K562 (cell line): Measurements from ENCODE around the gene AASS. TPM values are rescaled to one million over a fixed set of nuclear protein-coding genes. Genes with fewer than 3 reads are reported as not detected.

ENCODE experiments used
- E2F5 ChIP-seq: sonication (generic); formaldehyde crosslinking; IDR thresholded peaks from 2 replicates; pipeline ENCODE4 v1.8.0; 2022; ENCODE audit warnings: mild to moderate bottlenecking, missing genetic modification reagents
- GTF2A2 ChIP-seq: IDR thresholded peaks from 2 replicates; pipeline ENCODE4 v1.6.1; 2016; ENCODE audit warnings: mild to moderate bottlenecking, missing genetic modification characterization, missing compliant biosample characterization
- NFATC3 ChIP-seq: fragments of 450-650 bp; IDR thresholded peaks from 2 replicates; pipeline ENCODE4 v1.6.1; 2017; ENCODE audit warnings: mild to moderate bottlenecking
- RBM34 ChIP-seq: fragments of 200-400 bp; formaldehyde crosslinking; IDR thresholded peaks from 2 replicates; pipeline ENCODE4 v1.6.1; 2018; ENCODE audit warnings: low read length, borderline replicate concordance; ENCODE audit not compliant: insufficient read depth
- ZC3H11A ChIP-seq: IDR thresholded peaks from 2 replicates; pipeline ENCODE4 v1.6.1; 2012; ENCODE audit warnings: low read depth, low read length, improper control_type of control experiment
- ZNF175 ChIP-seq: fragments of 200-800 bp; sonication (Bioruptor generic); IDR thresholded peaks from 2 replicates; pipeline ENCODE4 v1.6.1; 2016; ENCODE audit warnings: low read depth, mild to moderate bottlenecking, missing genetic modification characterization, missing compliant biosample characterization
- ZNF407 ChIP-seq: fragments of 450-650 bp; IDR thresholded peaks from 2 replicates; pipeline ENCODE4 v1.6.1; 2016; ENCODE audit warnings: low read depth
- polyA plus RNA-seq, 8 experiments: library from polyadenylated mRNA; depleted of rRNA in 4 of 8; stranded (reverse) in 5 of 8; unstranded in 3 of 8; fragments of >200 nt; fragmentation: Nextera tagmentation in 2 of 8; fragmentation: Illumina TruSeq in 1 of 8; extraction: Ambion mirVana in 2 of 8; extraction: Trizol in 1 of 8; gene quantifications; 2 replicates each; pipeline versions ENCODE4 v1.2.1 to v1.2.3, GENCODE V29; 2011 to 2014; ENCODE audit warnings: inconsistent platforms in 1 of 8, missing spikeins in 1 of 8
- total RNA-seq, 7 experiments: library from RNA; depleted of rRNA in 6 of 7; stranded (reverse); fragments of >200 nt in 6 of 7; fragmentation: Illumina TruSeq in 2 of 7; extraction: Trizol in 2 of 7; gene quantifications; 2 replicates each; pipeline versions ENCODE4 v1.2.1 to v1.2.3, GENCODE V29; 2011 to 2021; ENCODE audit warnings: low replicate concordance in 1 of 7

AASS gene
- total and polyA plus RNA-seq, 9 of the 15 experiments (the other 6 are each of a cell fraction or from before 2014, with no cell fraction given): 0.04 to 0.38 (median 0.07) TPM; not detected in 6

- TF ChIP-seq GTF2A2 (no peak), ZNF407 (no peak), ZC3H11A (no peak), NFATC3 (no peak), ZNF175 (CRISPR knock-in tag) (no peak), RBM34 (no peak), E2F5 (CRISPR knock-in tag) (no peak)
- TF ChIP-seq, all 486 proteins: peak for 0
These were observed 11.5 kb upstream of the AASS start (continued) for GRCh38 chr7:122155566-122155965.
